Stimulated activated CD8-positive, alpha-beta memory T cell treated with anti-CD3 and anti-CD28 coated beads, Interleukin-15, amount 100 ng/mL, for 48 hours (primary cell): ENCODE measurements around the gene NSD1.
"Not testable (repeated sequence)": the region's sequence is repeated elsewhere in the genome, so short reads cannot be mapped to it uniquely, and the experiment has no call there.

Experiments used
- DNase-seq, 2 donors: peaks; one replicate each; pipeline ENCODE4 v3.0.0-alpha.2; 2020; ENCODE audit warnings: low read depth in 2 of 2

Gene NSD1

DNA sequence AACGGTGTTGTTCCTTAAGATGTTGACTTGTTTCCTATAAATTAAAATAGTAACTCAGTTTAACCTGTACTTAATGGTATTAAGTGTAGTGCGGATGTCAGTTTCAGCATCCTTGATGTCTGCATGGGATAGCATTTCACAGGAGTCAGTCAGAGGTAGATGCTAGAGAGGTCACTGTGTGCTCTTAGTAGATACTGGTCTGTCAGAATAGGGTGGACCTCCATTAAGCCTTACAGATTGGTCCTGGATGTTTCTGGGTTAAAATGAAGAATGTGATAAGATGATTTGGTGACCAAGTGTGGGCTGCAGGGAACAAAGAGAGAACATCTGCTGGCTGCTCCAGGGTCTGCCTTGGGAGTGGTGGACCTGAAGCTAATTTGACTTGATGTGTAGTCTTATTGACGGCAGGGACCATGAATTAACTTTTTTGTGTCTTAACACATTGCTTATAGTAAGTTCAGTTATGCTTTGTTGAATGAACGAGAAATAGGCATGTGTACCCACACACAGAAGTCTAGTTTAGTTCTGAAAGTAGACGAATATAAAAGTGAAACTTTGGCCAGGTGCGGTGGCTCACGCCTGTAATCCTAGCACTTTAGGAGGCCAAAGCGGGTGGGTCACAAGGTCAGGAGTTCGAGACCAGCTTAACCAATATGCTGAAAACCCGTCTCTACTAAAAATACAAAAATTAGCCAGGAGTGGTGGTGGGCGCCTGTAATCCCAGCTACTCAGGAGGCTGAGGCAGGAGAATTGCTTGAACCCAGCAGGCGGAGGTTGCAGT, 157.4 kb downstream of the NSD1 start:
- no peak for DNase-seq

DNA sequence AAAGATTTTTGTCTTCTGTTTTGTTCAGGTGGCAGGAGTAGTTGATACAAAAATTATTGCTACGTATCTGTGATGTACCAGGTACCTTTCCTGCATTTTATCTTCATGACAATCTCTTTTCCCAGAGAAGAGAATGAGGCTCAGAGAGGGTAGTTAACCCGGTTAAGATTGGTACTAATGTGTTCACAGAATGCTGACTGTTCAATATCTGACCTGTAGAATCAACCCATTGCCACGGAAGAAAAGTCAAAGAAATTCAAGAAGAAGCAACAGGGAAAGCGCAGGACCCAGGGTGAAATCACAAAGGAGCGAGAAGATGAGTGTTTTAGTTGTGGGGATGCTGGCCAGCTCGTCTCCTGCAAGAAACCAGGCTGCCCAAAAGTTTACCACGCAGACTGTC, 158.2 kb downstream of the NSD1 start:
- DNase-seq: no peak

DNA sequence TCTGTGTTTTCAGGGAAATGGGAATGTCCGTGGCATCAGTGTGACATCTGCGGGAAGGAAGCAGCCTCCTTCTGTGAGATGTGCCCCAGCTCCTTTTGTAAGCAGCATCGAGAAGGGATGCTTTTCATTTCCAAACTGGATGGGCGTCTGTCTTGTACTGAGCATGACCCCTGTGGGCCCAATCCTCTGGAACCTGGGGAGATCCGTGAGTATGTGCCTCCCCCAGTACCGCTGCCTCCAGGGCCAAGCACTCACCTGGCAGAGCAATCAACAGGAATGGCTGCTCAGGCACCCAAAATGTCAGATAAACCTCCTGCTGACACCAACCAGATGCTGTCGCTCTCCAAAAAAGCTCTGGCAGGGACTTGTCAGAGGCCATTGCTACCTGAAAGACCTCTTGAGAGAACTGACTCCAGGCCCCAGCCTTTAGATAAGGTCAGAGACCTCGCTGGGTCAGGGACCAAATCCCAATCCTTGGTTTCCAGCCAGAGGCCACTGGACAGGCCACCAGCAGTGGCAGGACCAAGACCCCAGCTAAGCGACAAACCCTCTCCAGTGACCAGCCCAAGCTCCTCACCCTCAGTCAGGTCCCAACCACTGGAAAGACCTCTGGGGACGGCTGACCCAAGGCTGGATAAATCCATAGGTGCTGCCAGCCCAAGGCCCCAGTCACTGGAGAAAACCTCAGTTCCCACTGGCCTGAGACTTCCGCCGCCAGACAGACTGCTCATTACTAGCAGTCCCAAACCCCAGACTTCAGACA, 160.4 kb downstream of the NSD1 start:
- no peak for DNase-seq

DNA sequence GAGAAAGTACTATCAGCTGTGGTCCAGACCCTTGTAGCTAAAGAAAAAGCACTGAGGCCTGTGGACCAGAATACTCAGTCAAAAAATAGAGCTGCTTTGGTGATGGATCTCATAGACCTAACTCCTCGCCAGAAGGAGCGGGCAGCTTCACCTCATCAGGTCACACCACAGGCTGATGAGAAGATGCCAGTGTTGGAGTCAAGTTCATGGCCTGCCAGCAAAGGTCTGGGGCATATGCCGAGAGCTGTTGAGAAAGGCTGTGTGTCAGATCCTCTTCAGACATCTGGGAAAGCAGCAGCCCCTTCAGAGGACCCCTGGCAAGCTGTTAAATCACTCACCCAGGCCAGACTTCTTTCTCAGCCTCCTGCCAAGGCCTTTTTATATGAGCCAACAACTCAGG, 161.1 kb downstream of the NSD1 start:
- no peak for DNase-seq

DNA sequence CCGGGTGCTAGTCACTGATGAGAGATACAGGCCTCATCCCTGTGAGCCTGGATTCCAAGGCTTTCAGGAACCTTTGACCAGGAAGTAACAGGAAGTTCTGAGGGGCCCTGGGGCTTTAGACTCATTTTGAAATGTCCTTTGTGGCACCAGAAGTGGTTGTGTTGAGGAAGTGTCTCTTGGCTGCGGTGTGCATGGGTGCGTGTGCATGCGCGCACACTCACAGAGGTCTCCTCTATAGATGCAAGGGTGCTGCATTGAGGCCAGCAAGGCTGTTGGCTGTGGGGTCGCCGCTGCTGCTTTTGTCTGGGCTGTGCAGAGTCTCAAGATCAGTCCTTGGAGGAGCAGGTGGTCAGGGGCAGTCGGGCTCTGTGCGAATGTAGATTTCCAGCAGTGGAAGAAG, 162.4 kb downstream of the NSD1 start:
- no peak for DNase-seq

DNA sequence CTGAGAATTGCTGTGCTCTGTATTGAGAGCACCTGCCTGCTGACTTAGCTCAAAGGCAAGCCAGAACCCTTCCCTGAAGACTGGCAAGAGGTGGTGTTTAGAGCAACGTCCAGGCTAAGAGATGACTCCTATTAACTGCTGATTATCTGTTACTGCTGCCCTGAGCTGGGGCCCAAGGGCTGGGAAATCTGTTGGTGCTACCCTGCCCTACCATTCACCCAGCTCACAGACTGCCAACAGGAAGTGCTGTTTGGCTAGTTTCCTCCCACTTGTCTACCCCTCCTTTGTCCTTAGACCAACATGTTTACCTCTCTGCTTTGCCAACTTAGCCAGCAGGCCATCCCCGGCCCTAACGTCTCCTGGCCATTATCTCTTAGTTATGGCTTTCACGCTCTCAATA, 163.0 kb downstream of the NSD1 start:
- DNase-seq: no peak

DNA sequence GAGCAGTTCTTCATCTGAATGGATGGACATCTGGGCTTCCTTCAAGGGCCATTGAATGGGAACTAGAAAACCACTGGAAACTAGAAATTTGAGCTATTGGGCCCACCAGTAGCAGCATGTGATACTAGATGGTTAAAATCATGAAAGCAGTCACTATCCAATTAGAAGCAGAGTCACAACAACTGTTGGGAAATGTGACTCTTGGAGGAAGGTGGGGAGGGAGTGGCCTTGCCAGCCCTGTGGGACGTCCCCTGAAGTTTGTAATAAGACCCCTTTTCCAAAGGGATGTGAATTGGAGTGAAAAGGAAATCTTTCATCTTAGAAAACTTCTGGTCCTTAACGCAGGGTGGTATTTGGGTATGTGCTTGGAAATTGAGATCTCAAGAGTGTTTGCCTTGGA, 164.3 kb downstream of the NSD1 start:
- no peak for DNase-seq

DNA sequence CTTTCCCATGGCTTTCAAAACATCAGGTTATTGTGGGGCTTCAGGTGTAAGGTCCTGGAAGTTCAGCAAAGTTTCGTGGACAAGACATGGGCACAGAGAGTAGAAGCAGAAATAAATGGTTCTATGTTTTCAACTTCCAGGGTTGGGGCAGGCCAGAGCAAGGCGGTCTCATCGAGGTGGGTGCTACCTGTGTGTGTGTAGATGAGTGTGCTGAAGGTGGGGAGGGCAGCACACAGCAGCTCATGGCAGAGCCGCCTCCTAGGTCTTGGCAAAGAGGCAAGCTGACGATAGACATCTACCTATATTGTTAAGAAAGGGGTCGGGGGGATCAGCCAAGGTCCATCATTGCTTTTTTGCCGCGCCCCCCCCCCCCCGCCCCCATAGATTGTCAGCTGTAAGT, 166.1 kb downstream of the NSD1 start:
- no peak for DNase-seq

DNA sequence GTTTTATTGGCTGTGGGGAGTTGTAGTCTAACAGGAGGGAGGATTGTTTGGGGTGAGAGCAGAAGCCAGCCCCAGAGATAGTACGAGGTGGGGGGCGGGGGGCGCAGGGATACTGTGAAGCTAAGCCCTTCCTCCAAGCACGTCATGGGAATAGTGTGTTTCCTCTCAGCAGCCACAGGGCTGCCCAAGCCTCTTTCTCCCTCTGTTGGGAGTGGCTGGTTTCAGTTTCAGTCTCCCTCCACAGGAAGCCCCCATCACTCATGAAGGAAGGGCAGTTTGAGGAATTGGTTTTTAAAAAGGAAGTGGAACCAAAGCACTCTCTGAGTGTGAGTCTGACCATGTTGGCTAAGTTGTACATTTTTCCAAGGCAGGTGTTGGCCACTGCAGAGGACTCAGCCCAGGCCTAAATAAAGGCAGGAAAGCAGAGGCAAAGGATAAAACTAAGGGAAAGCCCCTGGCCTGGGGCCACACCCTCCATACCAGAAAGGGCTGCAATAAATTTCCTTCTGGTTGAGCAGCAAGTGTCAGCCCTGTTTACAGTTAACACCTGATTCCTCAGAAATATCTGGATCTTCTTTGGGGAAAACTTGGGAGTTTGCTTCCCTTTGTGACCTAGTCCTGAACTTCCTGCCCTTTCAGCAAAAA, 166.8 kb downstream of the NSD1 start:
- peak in 1 of 2 donors; percentile 52 for DNase-seq

DNA sequence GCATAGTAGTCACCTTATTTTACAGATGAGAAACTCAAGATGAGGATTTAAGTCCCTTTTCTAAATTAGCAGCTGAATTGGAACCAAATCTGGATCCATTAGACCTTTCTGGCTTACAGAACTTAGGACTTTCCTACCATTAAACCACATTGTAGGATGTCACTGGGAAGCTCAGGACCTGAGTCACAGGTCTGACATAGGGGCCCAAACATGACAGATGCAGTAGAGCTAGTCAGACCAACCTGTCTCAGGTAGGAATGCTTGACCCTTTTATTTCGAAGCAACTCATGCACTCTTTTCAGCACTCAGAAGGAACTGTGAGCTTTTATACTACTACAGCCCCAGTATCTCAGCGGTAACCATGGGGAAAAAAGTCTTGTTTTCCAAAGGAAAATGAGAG, 167.4 kb downstream of the NSD1 start:
- DNase-seq: no peak

DNA sequence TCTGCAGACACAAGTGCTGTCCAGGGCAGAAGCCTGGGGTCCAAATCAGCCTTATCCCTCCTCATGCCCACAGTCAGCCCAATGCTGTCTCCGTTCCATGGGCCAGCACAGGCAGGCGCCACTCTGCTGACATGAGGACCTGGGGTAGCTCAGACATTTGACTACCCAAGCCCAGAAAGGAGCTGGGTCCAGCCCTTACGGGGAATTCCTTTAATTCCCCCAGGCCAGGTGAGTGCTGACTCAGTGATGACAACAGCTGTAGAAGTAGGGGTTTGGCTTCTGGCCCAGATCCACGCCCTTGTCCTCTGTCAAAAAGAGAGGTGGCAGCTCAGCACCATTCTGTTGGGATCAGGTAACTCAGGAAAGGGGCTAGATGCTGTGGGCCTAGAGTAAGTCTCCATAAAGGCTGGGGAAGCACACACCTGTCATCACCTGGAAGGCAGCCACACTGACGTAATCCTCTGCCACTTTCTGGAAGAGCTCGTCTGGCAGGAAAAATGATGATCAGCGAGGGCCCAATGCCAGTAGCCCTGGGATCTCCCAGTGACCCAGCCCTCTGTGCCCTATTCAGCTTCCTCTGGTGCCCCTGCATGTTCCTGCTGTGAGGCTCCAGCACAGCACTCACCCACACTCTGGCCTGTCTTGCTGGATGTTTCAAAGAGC, 168.1 kb downstream of the NSD1 start:
- no peak for DNase-seq

DNA sequence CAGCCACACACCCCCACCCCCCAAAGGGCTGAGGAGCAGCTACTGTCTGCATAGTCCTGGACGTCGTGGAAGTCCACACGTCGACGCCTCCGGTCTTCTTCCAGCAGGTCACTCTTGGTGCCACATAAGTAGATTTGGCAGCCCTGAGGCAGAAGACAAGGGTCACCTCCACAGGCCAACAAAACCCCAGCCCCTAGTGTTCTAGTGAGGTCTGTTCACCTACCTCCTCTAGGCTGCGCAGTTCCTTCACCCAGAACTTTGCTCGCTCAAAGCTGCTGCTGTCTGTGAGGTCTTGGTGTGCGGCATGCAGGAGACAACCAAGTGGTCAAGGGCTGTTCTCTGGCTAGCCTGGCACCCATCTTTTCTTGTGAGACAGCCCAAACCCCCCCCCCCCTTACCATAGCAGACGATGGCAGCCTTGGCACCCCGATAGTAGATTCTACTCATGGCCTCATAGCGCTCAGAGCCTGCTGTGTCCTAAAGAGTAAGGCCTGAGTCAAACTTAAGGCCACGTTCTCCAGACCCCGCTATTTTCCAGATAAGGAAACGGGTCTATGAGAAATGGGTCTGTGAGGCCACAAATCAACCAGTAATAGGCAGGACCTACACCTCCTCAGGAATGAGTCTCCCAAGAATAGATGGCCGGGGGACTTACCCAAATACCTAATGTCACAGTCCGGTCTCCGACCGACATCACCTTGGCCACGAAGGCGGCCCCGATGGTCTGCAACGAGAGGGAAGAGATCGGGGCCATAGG, 169.0 kb downstream of the NSD1 start:
- no peak for DNase-seq

DNA sequence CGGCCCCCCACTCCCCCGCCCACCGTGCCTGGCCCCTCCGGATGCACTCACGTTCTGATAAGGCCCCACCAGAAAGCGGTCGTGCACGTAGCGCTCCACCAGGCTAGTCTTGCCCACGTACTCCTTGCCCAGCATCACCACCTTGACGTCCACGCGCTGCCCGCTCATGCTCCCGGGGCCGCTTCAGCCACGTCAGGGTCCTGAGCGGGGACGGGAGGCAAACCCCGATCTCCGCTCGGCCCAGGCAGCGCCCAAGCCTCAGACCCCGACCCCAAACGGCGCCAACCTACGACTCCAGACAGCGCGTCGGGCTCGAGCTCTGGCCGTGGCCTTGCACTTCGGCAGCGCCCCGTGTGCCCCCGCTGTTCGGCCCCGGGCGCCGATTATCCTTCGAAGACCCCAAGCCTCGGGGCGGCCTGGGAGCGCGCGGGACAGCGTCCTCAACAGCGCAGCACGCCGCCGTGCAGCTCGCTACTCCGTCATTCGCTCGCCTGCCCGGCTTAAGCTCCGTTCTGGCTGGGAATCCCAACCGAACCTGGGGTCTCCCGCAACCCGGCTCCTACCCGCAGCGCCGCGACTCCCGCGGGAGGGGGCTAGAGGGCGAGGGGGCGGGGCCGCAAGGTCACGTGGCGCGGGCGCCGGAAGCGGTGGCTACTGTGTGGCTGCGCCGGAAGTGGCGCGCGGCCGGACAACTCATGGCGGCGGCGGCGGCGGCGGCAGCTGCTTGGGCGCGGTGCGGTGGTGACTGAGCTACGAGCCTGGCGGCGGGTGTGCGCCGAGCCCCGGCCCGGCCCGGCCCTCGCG, 169.8 kb downstream of the NSD1 start, which contains the start of the genes PRELID1 and RAB24:
PRELID1 (plus strand) TSS at position 679 of the 804 bp plus-strand sequence. CDS start 187 bp downstream, outside the sequence.
RAB24 (minus strand) TSS at position 599 of the 804 bp plus-strand sequence; CDS start at position 168, 431 bp downstream.
- peak; percentile 86 to 88 for DNase-seq

DNA sequence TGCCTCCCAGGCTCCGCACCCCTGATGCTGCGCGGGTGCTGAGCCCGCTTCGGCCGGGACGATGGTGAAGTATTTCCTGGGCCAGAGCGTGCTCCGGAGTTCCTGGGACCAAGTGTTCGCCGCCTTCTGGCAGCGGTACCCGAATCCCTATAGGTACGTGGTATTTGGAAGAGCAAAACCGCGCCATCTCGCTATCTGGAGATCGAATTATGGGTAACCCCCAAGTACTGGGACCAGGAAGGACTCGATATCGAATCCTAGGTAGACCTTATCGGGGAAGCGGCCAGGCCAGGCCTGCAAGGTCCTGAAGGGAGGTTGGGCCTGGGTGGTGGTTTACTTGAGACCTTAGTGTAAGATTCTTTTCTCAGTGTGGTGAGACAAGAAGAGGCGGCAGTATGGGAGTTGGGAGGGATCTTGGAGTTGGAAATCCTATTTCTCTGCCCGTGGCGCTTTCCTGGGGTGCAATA, 170.4 kb downstream of the NSD1 start:
- DNase-seq: no peak

DNA sequence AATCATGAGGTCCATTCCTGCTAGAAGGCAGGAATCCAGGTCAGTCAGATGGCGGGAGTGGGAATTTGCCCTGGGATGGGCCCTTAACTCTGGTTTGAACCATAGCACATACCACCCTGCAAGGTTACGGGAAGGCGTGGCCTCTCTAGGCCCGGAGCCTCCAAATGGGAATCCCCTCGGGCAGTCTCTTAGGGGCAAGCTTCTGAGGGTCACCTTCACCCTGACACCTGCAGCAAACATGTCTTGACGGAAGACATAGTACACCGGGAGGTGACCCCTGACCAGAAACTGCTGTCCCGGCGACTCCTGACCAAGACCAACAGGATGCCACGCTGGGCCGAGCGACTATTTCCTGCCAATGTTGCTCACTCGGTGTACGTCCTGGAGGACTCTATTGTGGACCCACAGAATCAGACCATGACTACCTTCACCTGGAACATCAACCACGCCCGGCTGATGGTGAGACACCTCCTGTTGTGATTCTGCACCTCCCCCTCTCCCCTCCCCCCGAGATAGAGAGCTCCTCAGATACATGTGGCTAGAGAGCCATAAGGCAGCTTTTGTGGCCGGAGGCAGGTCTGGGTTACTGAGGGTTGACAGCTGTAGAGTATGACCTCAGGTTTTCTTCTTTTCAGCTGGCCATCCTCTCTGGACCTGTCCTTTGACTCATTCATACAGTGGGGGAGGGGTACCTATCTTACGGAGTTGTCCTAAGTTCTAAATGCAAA, 171.0 kb downstream of the NSD1 start:
- no peak for DNase-seq

DNA sequence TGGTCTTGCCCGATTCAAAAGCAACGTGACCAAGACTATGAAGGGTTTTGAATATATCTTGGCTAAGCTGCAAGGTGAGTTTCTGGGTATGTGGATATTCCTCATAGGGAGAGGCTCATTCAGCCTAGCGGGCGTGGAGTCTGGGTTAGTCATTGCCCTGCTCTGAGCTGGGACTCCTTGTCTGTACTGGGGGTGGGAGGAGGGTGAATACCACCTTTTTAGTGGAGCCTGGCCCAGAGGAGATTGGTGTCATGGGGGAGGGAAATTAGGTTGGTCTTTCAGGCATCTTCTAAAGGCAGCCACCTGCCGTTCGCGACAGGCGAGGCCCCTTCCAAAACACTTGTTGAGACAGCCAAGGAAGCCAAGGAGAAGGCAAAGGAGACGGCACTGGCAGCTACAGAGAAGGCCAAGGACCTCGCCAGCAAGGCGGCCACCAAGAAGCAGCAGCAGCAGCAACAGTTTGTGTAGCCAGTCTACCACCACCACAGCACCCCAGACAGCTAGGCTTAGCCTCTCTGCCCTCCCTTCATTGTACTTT, 172.6 kb downstream of the NSD1 start:
- not testable (repeated sequence) for DNase-seq

DNA sequence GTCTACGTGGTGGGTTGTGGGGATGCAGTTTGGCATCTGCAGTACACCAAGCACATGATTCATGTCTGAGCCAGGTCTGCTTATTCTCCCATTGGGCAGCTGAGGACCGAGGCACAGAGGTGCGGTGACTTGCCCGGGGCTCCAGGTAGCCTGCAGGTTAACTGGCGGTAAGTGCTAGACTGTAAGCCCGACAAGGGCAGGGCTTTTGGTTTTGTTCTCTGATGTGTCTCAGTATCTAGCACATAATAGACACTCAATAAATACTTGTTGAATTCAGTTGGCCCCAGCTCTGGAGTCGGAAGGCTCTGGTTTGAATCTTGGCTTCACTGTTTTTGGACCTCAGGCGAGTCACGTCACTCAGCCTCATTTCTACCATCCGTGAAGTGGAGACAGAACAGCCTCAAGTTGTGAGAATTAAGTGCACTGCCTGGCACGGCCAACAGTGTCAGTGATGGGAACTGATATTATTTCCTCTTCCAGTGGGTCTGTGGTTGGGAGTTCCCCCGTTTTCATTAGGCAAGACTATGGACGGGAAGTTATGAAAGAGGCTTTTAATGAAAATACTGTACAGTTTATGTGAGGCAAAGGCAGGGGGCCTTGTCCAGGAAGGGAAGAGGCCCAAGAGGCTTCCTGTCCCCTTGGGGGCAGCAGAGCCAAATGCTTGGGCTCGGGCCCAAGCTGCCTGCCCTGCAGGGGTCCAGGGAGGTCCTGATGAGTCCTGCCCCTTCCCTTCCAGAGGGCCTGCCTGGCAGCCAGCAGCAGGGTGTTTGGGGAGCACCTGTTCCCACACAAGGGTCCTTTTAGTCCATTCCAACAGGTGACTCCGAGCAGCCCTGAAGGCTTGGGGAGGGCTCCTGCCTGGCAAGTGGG, 173.3 kb downstream of the NSD1 start:
- no peak for DNase-seq
